GM18861 (cell line): ENCODE measurements around the gene KIFC3.
"Not testable (repeated sequence)": the region's sequence is repeated elsewhere in the genome, so short reads cannot be mapped to it uniquely, and the experiment has no call there.

Source experiments
- ATAC-seq: cut with Tn5 transposase; IDR thresholded peaks from one replicate; pipeline ENCODE4 v1.9.1; 2021; ENCODE audit not compliant: unreplicated experiment

Gene KIFC3

DNA sequence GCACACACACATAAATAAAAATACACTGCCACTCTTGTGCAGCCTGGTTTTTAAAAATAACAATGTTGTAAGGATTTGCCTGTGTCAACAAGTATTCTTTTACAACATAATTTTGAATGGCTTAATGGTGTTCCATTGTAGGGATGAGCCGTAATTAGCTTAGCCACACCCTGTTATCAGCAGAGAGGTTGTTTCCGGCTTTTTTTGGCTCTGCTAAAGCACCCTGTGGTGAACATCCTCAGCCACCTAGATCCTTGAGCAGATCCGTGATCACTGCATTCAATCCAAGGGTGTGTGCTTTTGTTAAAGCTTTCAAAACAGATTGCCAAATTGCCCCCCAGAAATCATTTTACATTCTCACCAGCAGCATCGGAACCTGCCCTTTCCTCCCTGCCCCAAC is 59.7 kb downstream of the KIFC3 start:
- no peak for ATAC-seq

DNA sequence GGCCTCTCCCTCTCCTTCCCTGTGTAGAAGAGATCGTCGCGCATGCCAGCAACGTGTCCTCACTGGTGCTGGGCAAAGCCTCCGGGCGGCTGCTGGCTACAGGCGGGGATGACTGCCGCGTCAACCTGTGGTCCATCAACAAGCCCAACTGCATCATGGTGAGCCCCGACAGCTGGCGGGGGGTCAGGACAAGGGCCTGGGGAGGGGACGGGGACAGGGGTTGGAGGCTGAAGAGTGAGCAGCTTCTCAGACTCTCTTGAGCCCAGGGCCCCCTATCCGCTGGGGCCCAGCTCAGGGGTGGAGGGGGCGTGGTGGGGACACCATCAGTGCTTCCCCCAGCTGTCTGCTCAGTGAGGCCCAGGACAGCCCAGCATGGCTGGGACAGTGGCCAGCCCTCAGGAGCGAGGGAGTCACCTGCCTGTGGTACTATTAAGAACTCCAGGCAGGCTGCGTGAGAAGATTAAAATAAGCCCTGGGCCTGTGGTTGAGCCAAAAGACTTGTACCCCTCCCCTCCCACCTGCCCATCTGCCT is 60.6 kb downstream of the KIFC3 start:
- no peak for ATAC-seq

DNA sequence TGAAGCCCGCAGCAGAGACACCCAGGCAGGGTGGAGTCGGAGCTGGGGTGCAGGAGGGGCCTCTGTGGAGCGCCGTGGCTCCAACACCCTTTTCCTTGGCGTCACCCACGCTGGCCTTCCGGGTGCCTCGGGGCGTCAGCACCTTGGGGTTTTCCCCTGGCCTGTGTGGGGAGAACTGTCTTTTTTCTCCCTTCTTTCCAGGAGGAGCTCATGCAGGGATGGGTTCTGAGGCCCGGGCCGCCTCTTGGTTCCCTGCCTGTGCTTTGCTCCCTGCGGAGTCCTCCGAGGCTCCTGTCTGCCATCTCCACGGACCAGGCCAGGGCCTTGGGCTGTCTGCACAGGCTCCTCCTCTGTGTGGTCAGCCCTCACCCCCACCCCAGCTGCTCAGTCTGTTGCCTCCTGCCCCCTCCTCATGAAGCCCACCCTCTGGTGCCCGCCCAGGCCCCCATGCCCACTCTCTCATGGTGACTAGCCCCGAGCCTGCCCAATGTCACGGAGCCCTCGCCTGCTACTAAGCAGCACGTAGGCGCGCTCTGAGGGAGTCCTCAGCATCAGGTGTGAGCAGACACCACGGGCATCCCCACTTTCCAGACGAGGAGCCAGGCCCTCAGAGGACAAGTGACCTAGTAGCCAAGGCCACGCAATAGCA is 61.7 kb downstream of the KIFC3 start:
- ATAC-seq, result no peak

DNA sequence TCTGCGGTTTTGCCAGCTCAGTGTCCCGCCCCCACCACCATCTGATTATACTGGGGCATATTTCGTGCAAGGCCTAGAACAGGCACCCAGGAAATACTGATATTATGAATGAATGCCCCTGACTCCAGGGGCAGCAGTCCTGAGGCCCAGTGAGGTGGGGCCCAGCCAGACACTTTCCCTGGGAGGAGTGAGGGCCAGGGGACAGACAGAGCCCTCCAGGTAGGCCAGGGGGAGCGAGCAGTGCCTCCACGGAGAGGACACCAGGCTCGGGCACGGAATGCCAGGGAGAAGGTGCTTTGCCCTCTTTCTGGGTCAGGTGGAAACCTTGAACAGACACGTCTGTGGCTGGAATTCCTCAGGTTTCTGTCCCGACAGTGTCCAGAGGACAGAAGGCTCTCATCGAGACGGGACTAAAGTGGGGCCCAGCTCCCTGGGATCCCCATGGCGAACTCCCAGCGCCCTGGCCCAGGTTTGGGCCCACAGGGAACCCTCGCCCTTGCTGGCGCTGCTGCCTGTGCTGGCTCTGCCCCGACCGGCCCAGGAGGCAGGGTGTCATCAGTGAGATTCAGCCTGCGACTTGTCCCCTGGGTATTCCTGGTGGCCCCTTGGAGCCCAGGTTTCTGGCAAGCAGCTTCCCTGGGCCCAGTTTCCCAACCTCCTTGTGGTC is 62.4 kb downstream of the KIFC3 start:
- no peak for ATAC-seq

DNA sequence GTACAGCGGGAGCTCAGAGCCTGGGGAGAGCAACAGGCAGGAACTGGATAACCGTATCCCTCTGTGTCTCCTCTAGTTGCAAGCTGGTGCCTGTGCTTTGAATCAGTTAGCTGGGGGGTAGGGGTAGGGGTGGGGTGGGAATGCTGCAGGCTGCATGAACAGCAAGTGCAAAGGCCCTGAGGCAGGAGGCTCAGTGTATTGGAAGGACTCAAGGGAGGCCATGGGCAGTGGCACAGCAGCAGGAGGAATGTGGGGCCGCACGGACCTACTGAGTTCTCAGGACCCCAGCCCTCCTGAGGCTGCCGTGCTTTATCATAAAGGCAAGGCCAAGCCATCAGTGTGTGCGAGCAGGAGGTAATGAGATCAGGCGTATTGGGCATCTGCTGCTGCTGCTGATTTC is 63.4 kb downstream of the KIFC3 start:
- no peak for ATAC-seq

DNA sequence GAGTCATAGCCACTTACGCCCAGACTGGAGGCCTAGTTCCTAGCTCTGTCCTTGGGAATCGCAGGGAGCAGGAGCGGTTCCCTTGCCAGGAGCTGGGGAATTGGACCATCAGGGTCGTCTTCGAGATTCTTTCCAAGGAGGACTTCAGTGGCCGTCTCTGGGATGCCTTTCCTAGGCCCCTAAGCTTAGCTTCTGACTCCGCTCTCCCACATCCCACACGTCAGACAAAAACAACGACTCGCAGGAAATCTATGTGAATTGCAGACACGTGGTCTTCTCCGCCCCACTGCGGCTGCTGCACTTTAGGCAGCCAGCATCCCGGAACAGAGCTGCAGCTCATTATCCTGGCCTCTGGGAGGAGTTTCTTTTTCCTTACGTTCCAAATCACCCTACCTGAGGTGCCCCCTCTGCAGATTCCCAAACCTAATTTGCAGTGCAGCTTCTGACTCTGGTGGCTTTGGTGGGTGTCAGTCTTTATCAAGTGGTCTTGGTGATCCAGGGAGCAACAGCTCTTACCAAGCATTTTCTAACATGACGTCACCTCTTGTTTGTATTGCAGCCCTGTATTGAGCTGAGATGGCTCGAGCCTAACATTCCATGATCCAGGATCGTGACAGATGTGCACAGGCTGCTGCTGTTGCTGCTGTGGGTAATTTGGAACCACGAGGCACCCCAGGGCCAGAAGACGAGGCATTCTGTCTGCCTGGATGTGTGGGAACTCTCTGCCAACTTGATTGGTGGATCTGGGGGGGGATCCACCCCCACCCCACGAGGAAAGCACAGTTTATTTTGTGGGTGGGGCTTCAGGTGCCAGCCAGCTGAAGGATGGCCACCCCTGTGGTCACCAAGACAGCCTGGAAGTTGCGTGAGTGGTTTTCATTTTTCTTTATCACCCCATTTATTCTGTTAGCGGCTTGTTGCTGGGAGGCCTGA is 65.6 kb downstream of the KIFC3 start:
- ATAC-seq, result no peak

DNA sequence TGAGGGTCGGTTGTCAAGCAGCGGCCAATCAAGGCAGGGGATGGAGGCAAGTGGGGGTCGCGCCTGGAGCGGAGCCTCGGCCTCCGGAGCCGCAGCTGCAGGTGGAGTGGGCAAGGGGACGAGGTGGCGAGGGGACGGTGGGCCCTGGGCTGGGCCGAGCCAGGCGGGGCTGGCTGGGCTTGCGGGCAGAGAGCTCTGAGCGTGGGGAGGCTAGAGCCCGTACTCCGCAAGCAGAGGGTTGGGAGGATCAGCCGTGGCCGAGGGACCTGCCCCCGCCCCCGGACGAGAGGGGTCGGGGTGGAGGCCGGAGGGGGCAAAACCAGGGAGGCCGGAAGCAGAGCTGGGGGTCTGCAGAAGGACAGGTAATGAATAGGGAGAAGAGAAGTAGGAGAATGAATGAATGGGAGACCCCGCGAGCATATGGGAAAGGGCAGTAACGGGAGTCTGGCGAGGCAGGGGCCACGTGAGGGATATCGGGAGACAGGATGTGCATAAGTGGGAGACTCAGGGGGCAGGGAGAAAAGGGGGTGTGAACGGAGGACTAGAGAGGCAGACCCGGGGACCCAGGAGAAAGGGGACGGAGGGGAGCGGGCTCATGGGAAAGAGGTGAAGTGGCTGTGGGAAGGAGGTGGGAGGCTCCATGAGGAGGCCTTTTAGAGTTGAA is 66.4 kb downstream of the KIFC3 start, which contains the start of gene KATNB1:
Gene KATNB1, plus strand, starts transcription at position 16 of the 664 bp plus-strand sequence. CDS start 1,474 bp downstream, outside the sequence.
- no peak for ATAC-seq

DNA sequence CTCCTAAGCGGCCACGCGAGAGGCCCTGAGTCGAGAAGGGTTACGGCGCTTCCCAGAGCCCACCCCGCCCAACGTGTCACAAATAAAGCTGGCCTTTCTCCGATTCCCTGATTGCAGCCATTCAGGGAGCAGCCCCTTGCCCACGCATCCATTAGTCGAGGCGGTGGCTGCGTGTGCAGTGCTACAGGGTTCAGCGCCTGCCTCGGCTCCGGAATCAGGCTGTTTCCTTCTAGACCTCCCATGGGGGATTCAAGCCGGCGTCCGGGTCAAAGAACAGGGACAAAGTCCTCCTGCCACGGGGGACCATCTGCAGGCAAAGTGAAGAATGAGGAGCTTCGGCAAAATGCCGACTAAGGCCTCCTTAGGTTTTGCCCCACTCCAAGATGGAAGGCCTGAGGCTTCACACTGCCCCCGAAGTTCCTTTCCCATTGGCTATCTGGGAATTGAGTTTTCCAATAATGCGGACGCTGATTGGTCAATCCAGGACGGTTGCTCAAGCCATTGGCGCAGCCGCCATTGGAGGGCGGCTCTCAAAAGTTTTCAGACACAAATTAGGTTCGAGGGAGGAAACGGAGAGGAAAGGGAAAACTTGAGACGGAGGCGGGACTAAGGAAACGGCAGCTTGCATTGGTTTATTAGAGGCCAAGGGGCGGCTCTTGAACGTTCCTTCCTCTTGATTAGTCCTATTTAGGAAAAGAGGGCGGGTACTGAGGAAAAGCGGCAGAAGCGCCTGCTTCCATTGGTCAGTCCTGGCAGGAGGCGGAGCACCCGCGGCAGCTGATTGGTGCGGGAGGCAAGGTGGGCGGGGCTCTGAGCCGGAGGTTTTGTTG is 67.2 kb downstream of the KIFC3 start:
- ATAC-seq, result peak; percentile 75

DNA sequence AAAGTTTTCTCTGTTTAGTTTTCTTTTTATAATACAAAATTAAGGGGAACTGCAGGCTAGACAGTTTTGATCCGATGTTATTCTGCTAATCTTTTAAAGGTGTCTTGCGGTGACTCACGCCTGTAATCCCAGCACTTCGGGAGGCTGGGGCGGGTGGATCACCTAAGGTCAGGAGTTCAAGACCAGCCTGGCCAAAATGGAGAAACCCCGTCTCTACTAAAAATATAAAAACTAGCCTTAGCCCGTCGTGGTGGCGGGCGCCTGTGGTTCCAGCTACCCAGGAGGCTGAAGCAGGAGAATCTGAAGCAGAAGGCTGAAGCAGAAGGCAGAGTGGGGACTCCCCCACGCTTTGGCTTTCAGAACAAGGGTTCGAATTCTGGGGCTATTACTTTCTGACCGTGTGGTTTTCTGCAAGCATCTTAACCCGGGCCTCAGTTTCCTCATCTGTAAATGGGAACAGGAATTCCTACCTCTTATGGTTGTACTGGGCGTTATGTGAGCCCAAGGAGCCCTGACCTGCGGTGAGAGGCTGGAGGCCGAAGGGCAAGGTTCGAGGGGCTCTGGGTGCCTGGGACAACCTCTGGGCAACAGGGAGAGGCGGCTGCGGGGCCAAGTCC is 67.9 kb downstream of the KIFC3 start:
- ATAC-seq, result no peak

DNA sequence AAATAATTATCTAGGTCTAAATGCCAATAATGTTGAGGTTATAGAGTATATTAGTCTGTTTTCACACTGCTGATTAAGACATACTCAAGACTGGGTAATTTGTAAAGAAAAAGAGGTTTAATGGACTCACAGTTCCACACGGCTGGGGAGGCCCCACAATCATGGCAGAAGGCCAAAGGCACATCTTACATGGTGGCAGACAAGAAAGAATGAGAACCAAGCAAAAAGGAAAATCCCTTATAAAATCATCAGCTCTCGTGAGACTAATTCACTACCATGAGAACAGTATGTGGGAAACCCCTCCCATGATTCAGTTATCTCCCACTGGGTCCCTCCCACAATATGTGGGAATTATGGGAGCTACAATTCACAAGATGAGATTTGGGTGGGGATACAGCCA is 69.6 kb downstream of the KIFC3 start:
- ATAC-seq, result no peak

DNA sequence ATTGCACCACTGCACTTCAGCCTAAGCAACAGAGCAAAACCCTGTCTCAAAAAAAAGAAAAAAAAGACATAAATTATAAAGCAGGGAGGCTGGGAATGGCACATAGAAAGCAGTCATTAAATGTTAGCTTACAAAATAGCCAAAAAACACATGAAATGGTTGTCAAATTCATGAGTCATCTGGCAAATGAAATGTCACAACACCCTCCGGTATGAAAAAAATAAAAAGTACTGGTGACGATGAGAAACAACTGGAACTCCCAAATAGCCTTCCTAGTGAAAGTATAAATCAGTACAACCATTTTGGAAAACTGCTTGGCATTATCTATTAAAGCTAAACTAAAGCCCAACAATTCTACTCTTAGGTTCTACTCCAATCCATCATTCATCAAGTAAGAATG is 70.3 kb downstream of the KIFC3 start:
- no peak for ATAC-seq

DNA sequence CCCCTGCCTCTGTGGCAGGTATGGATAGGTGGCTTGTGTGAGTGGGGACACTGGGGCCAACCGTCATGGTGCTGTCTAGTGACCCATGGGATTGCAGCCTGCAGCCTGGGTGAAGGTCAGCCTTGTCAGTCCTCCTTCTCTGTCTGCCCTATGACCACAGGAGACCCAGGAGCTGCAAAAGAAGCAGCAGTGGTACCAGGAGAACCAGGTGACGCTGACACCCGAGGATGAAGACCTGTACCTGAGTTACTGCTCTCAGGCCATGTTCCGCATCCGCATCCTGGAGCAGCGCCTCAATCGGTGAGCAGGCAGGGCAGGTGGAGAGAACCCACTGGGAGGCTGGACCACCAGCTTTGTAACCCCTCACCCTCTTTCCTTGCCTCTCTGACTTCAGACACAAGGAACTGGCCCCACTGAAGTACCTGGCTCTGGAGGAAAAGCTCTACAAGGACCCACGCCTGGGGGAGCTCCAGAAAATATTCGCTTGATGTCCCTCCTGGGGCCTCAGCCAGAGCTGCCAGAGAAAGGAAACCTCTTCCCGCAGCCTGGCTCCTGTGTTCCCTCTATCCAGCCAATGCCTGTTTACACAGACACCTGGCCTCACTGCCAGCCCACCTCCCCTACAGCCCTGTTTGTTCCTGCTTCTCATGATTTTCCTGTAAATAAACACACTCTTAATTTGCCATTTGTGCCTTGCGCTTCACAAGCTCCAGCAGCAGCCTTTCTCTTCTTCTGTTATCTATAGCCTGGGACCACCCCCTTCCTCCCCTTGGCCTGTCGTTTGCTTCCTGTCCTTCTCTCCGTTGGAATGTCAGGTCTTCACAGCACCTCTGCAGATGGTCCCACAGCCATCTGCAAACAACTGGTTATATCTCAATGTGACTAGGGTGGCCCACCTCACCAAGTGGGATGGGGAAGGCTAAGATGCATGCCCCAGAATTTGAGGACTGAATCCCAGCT is 71.2 kb downstream of the KIFC3 start:
- no peak for ATAC-seq

DNA sequence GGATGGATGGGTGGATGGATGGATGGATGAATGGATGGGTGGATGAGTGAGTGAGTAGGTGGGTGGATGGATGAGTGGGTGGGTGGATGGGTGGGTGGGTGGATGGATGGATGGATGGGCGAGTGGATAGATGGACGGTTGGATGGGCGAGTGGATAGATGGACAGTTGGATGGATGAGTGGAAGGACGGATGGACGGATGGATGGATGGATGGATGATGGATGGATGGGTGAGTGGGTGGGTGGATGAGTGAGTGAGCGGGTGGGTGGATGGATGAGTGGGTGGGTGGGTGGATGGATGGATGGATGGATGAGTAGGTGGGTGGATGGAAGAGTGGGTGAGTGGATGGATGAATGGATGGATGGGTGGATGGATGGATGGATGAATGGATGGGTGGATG is 72.4 kb downstream of the KIFC3 start:
- ATAC-seq, result not testable (repeated sequence)

DNA sequence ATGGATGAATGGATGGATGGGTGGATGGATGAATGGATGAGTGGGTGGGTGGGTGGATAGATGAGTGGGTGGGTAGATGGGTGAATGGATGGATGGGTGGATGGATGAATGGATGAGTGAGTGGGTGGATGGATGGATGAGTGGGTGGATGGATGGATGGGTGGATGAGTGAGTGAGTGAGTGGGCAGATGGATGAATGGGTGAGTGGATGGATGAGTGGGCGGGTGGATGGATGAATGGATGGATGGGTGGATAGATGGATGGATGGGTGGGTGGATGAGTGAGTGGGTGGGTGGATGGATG is 73.2 kb downstream of the KIFC3 start:
- ATAC-seq, result no peak

DNA sequence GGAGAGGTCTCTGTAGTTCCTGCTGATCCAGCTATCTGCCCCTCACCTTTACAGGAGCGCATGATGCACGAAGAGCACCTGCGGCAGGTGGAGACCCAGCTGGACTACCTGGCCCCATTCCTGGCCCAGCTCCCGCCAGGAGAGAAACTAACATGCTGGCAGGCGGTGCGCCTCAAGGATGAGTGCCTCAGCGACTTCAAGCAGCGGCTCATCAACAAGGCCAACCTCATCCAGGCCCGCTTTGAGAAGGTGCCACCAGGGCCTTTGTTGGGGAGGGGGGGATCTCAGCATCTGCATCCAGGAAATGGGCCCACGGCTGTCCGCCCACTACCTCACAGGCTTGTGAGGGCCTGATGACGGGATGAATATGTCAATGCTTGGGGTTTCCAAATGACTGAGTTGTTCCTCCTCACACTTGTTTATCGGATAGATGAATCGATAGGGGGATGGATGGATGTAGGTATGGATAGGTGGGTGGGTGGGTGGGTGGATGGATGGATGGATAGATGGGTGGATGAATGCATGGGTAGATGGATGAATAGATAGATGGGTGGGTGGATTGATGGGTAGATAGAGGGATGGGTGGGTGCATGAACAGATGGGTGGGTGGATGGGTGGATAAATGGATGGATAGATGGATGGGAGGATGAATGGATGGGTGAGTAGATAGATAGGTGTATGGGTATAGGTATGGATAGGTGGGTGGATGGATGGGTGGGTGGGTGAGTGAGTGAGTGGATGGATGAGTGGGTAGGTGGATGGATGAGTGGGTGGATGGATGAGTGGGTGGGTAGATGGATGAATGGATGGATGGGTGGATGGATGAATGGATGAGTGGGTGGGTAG is 73.7 kb downstream of the KIFC3 start:
- ATAC-seq, result no peak

DNA sequence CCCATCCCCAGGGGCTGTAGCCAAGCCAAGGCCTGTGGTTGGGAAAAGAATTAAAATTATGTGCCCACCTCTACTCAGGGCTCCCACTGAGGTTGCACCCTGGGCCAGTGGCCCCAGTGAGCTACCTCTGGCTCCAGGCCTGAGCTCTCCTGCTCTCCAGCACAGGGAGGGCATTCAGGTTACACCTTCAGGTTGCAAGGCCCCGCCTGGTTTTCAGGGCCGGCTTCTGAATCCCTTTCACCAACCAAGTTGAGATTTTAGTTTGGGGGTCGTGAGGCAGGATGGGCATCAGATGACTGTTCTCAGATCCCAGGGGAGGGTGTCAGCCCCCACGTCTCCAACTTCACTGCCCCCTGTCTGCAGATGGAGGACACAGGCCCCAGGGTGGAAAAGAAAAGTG is 74.7 kb downstream of the KIFC3 start:
- no peak for ATAC-seq

DNA sequence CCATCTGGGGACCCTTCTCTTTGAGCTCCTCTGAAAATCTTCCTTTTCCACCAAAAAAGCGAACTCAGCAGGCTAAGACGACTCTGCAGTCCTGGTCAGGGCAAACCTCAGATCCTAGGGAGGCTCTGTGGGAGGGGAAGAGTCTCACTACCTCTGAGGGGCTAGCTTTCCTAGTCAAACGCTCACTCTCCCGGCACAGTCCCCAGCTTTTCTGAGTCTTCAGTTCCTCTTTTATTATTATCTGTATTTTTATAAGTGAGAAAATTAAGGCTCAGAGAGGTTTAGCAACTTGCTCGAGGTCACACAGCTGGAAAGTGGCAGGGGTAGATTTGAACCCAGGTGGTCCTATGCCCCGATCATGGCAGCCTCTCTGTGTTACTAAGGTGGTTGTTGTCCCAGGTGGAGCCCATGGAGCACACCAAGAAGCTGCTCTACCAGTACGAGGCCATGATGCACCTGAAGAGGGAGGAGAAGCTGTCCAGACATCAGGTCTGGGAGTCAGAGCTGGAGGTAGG is 75.8 kb downstream of the KIFC3 start:
- ATAC-seq, result no peak

DNA sequence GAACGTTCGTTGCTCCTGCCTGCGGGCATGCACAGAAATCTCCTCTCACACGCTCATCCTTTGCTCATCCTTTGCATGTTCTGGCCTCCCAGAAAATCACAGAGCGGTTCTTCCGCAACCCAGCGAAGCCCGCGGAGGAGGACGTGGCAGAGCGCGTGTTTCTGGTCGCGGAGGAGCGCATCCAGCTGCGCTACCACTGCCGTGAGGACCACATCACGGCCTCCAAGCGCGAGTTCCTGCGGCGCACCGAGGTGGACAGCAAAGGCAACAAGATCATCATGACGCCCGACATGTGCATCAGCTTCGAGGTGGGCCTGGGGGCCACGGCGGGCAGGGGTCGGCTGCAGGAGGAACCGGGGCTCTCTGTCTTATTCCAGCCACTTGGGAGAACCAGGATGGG is 76.3 kb downstream of the KIFC3 start:
- ATAC-seq, result no peak
